Fibroblast of pulmonary artery (primary cell): ENCODE measurements around the gene OAF.

Experiments used
- DNase-seq: peaks from one replicate; pipeline ENCODE4 v3.0.0-alpha.2; 2010; ENCODE audit warnings: low read depth
- H3K4me3 ChIP-seq: replicated peaks from 2 replicates; pipeline ENCODE4 v1.5.1; 2011; ENCODE audit warnings: low read depth, mild to moderate bottlenecking, control low read depth, low read length, moderate library complexity
- TF ChIP-seq, protein P1 (sequence below): IDR thresholded peaks from 2 replicates; pipeline ENCODE4 v1.5.1; 2011; ENCODE audit warnings: mild to moderate bottlenecking, control low read depth, low read length, inconsistent platforms; ENCODE audit errors: missing control alignments

The OAF gene

DNA sequence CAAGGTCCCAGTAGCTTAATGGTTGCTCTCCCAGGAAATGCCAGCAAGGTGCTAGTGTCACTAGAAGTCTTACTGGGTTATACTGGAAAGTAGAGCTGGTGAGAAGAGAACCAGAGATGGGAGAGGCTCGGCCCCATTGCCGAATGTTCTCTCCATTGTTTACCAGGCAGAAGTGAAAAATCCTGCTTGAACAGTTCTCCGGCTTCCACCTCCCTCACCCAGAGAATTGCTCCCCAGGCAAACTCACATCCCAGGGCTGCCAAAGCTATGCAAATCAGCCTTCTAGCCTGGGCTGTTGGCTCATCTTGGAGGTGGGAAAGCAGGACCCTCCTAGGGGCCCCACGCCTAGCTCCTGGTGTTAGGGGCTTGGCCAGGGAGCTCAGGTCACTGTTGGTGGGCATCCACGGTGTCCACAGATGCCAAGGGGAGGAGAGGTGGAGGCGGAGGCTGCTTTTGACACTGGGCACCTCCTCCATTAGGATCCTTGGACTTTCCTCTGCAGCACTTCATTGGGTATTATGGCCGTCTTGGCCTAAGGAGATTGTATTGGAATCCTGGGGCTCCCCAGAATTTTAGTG lies 49.2 kb downstream of the OAF start:
- TF ChIP-seq, protein P1, sequence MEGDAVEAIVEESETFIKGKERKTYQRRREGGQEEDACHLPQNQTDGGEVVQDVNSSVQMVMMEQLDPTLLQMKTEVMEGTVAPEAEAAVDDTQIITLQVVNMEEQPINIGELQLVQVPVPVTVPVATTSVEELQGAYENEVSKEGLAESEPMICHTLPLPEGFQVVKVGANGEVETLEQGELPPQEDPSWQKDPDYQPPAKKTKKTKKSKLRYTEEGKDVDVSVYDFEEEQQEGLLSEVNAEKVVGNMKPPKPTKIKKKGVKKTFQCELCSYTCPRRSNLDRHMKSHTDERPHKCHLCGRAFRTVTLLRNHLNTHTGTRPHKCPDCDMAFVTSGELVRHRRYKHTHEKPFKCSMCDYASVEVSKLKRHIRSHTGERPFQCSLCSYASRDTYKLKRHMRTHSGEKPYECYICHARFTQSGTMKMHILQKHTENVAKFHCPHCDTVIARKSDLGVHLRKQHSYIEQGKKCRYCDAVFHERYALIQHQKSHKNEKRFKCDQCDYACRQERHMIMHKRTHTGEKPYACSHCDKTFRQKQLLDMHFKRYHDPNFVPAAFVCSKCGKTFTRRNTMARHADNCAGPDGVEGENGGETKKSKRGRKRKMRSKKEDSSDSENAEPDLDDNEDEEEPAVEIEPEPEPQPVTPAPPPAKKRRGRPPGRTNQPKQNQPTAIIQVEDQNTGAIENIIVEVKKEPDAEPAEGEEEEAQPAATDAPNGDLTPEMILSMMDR = no peak
- no peak overlapping the region for H3K4me3 ChIP-seq
- no peak for DNase-seq

DNA sequence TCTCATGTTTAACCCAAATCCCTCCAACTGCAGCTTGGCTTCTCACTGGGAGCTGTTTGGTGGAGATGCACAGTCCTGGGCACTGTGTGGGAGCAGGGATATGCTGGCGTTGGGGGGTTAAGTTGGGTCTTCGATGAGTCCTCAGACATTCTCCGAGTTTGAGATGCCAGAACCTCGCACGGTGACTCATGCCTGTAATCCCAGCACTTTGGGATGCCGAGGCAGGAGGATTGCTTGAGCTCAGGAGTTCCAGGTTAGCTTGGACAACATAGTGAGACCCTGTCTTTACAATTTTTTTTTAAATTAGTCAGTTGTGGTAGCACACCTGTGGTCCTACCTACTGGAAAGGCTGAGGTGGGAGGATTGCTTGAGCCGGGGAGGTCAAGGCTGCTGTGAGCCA lies 49.8 kb downstream of the OAF start:
- DNase-seq = no peak
- TF ChIP-seq, protein P1 = no peak
- H3K4me3 ChIP-seq = no peak overlapping the region

DNA sequence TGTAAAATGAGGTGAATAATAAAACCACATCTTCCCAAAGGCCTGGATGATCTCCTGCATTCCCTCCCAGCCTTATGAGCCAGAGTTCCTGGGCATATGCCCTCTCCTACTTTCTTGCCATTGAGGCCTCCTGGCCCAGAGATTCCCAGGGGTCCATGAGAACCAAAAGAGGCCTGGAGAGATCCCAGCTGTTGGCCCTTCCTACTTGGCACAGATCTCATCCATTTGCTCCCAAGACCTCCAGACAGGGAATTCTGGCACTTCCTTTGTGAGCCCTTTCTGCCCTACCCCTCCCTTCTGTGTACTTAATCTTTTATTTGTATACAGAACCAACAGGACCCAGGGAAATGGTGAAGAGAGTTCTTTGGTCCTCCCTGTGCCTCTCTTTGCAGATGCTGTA lies 50.5 kb downstream of the OAF start:
- TF ChIP-seq, protein P1 = no peak
- DNase-seq = no peak
- no peak overlapping the region for H3K4me3 ChIP-seq

DNA sequence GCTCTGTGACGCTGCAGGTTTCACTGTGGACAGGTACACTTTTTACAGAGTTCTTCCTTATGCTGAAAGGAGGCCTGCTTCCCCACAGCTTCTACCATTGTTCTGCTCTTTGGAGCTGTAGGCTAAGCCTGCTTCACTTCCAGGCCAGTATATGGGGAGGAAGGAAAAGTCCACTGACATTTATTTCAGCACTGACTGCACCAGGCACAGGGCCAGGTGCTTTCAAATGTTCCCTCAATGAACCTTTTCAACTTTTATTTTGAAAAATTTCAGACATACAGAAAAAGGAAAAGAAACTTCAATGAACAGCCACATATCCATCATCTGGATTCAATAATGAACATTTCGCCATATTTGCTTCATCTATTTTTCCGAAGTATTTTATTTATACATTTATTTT lies 51.1 kb downstream of the OAF start:
- TF ChIP-seq, protein P1 = no peak
- DNase-seq = no peak
- no peak overlapping the region for H3K4me3 ChIP-seq

DNA sequence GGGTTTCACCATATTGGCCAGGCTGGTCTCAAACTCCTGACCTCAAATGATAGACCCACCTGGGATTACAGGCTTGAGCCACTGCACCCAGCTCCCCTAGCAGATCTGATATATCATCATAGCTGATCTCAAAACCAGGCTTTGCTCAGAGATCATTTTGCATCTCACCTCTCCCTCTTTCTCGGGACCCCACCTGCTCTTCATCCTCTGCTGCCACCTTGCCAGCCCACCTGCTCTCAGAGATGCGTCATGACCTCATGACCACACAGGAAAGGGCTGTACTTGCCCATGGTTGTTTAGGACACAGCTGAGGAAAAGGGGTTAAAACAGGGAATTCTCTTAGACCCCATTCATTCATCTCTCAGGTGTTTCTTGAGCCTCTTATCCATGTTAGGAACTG lies 56.5 kb downstream of the OAF start:
- TF ChIP-seq, protein P1 = no peak
- H3K4me3 ChIP-seq = no peak overlapping the region
- no peak for DNase-seq

DNA sequence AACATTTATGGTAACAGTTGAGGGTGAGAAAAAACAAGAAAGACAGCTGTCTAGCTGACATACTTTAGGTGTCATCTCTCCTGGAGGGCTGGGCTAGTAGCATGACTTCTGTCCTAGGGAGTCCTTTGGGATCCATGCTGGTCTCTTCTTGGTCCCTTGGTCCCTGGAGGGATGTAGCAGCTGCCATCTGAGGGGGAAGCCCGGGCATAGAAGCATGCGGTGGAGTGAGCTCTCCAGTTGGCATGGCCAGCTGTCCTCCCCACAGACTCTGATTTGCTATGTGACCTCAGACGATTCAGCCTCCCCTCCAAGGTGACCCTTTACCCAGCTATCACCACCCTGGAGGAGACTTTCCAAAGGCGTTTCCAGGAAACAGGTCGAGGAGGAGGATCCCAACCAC lies 57.9 kb downstream of the OAF start:
- TF ChIP-seq, protein P1 = no peak
- DNase-seq = no peak
- no peak overlapping the region for H3K4me3 ChIP-seq

DNA sequence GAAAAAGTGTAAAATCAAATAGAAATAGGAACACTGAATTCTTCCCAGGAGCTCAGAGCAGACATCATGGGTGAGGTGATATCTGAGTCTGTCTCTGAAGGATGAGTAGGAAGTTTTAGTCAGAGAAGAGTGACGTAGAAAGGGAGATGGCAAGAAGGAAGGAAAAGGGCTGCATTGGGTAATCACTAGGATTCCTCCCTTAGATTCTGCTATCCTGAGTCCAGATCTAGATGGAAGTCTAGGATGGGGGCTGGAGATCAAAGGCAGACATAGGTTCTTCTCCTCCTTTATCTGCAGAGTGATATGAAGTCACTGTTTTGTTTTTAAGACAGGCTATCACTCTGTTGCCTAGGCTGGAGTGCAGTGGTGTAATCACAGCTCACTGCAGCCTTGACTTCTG lies 59.6 kb downstream of the OAF start:
- TF ChIP-seq, protein P1 = no peak
- no peak overlapping the region for H3K4me3 ChIP-seq
- peak; percentile 25 for DNase-seq
